HG03175 (cell line): Measurements from ENCODE around the gene TMPRSS3.

Experiments
- ATAC-seq: cut with Tn5 transposase; IDR thresholded peaks from one replicate; pipeline ENCODE4 v1.9.1; 2021; ENCODE audit warnings: mild to moderate bottlenecking, moderate library complexity; ENCODE audit not compliant: unreplicated experiment

Gene TMPRSS3

DNA sequence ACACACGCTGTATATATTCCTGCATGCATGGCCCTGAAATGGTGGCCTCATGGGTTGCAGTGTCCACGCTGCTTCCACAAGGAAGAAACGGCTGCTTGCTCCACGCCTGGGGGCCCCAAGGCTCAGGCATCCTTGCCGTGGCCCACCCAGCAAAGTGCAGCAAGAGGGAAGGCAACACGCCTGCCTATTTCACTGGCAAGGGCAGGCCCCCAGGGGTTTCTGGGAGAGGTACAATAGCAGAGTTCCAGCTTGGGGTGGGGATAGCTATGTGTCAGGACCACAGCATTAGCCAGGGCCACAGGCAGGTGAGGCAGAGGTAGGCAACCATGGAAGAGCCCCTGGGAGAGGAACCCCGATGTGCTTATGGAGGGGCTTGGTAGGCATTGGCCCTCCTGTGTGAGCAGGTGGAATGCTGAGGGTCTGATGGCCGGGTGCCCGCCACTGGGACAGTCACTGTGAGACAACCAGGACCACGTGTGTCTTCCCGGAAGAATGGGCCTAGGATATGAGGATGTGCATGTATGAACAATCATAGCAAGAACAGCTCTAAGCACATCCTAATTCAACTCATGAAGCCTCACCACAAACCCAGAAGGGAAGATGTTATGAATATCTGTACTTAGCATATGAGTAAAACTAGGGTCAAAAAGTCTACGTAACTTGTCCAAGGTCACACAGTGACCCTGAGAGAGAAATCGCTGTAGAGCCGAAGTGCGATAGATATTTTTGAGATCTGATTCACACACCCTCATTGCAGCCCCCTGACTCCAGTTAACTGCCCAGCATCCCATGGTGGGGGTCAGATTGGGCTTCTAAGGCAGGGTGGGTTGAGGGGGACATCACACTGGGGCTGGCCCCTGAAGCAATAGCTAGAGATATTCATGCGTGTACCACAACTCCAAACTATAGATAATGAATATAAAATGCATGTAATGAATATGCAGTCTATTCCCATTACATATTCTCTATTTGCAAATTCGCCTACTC, 56.8 kb downstream of the TMPRSS3 start:
- ATAC-seq, result no peak

DNA sequence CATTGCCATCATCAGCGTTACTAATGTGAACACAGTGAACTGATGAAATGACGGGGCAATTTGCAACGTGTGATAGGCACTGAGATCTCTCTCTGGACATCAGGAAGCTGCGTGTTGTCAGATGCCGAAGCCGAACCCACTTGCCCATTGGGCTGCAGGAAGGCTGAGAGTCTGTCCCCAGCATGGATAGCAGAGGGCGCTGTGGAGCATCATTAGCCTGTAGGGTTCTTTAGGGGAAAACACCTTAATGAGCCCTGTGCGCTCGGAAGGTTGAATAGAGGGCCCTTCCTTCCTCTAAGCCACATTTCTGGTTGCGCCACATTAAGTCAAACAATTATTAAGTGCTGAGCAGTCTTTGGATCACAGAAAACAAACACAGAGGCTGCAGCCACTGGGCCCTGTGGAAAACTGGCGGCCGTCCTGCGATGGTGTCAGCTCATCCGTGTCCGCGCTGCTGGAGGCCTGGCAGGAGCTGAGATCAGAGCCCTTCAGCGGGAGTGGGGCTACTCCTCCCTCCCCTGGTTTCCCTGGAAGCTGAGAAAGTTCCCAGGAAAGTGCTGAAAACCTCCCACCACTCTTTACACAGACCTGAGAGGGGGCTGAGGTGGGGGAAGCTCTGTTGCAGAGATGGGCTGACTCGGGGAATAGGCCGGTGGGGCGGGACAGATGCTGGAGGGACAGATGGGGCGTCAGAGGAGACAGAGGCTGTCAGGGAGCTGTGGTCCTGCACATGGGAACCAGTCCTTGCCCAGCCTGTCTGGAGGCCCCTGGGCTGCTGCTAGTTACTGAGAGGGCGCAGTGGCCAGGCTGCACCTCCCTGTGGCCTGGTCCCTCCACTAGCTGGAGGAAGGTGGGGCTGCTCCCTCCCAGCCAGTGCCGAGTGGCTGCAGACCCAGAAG, 57.8 kb downstream of the TMPRSS3 start:
- ATAC-seq, result no peak

DNA sequence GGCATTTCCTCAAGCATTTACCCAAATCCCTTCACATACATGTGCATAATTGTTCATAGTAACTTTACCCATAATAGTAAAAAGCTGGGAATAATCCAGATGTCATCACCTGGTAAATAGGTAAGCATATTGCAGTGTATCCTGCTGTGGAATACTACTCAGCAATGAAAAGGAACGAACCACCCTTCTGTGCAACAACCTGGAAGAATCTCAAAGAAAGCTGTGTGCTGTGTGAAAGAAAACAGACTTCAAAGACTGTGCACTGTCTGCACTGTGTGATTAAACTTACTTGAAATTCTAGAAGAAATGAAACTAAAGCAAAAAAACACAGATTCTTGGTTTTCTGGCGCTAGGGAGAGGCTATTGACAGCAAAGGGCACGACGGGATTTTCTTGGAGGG, 58.6 kb downstream of the TMPRSS3 start:
- no peak for ATAC-seq

DNA sequence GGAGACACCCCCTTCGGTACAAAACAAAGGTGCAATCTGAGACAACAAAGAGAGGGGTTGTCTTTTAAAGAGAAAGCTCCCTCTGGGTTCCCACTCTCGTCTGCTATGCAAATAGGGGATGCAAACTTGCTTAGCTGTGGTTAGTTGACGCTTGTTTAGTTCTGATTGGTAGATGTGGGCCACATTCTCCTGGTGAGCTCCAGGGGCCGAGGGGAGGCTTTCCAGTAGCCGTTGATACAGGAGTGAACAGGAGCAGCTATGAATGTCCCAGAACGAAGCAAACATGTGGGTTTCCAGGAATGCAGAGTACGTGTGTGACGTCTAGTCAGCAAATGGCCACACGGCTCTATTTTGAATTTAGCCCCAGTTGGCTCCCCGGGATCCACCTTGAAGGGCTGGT, 59.8 kb downstream of the TMPRSS3 start:
- ATAC-seq, result no peak

DNA sequence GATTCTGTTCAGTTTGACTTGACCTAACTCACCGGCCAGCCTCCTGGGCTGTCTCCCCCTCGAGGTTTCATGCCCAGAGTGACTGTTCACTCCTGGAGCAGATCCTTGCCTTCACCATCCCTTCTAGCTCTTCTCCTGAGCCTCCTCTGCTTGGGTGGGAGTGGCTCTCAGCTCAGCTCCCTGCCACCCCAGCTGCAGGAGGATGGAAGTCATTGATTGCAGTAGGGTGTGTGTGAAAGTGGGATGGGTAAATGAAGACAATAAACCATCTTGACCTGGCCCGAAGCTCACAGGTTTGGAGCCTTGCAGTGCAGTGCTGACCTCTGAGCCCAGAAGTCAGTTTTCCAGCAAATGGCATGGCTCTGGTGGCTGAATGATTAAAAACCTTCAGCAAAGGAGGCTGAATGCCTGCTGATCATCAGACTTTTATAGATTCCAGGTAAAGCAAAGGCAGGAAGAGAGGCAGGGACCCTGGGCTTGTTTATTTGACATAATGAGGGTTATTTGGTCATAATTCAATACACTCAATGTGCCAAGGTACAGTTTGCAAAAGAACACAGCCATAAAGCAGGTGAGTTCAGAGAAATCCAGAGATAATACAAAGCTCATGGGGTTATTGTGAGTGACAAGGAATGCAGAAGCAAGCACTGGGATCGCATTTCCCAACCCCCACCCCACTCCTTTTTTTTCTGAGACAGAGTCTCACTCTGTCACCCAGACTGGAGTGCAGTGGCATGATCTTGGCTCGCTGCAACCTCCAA, 63.1 kb downstream of the TMPRSS3 start:
- no peak for ATAC-seq

DNA sequence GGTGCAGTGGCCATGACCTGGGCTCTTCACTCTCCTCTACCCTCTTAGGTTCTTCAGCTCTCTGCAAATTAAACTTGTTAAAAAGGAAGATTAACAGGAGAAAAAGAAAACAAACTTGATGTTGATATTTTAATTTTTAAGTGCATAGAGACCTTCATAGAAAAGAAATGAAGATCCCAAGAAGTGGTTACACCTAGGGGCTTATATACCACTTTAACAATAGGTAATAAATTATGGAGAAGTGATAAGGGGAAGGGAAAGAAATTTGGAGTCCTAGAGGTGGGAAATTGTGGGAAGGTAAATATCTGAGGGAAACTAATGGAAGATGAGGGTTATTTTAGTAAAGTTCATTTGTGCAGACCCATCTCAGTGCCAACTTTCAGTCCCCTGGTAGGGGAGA, 64.2 kb downstream of the TMPRSS3 start:
- no peak for ATAC-seq

DNA sequence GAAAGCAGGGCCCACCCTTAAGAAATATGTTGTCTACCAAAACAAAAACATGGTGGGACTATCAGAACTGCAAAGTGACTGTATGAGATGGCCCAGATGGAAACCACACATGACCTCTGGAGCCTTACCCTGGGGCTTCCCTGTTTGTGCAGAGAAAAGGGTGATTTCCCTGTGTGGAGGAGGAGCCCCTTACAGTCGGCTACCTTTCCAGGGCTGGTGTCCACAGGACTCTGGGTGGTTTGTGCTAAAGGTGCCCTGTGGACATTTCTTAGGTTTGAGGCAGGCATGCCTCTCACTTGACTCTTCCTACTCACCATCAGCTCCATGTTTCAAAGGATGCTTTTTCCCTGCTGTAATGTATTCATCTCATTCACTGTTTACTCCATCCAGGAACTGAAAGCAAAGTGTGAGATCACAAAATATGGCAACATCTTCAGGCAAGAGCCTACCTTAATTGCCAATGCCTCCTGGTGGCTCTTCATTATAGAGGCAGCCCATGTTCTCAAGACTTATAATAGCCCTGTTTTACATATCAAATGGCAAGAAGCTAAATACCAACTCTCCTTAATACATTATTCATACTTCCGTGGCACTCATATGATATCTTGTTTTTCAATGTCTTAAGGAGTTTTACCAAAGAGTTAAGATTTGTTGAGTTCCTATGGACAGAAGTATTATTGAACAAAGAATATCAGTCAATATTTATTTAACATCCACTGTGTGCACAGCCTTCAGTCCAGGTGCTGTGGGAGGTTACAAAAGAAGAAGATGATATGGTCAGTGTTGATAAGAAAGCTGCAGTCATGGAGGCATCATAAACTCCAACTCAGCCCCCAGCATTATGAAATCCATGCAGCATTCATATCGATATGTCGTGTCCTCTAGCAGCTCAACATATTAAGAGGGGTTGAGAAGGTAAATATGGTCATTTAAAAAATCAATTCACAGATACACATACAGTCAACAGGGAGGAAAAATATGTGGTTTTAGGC, 65.2 kb downstream of the TMPRSS3 start:
- ATAC-seq, result no peak

DNA sequence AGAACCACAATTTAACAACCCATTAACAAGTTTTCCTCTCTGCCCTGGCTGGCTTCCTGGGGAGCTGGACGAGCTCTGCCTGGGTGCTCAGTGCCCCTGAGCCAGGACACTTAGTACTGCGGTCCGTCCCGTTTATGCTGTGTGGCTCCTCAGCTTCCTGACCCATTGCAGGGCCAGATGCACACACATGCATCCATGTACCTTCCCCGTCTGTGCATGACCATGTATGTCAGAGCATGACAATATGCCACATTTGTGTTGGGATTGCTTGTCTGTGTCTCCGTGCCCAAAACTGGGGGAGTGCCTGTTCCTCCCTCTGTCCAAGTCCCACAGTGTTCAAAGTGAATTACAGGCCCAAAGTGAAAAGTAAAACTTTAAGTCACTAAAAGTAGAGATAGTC, 71.0 kb downstream of the TMPRSS3 start:
- ATAC-seq, result no peak
